Measurements from ENCODE around the gene DIP2C. TPM values are rescaled to one million over a fixed set of nuclear protein-coding genes. Genes with fewer than 3 reads are reported as not detected.
"Not testable (repeated sequence)": the region's sequence is repeated elsewhere in the genome, so short reads cannot be mapped to it uniquely, and the experiment has no call there.

The DIP2C gene
- polyA plus RNA-seq, 1 donor from 2014 or later: 1.4 TPM

DNA sequence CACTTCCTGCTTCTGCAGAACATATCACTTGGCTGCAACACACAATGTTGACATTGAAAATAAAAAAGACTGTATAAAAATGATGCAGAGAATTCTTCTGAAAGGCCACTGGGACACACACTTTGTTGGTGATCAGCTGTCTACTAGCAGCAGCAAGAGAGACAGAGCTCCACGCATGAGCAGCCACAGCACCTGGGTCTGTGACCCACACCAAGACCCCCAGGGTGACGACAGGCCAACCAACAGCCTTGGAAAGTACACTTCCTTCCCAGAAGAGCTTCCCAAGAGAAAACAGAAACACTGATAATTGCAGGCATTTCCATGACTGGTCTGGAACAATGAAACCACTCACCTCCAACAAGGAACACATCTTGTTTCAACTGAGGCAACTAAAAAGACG is 239.0 kb downstream of the DIP2C start:
- peaks cover 3% of the 10 kb centered on the region for H3K27me3 Mint-ChIP-seq
- peak overlapping the region in 2 of 3 donors; percentile 24 to 40 for H3K27ac Mint-ChIP-seq
- no peaks in the 10 kb centered on the region for H3K36me3 Mint-ChIP-seq
- H3K4me1 Mint-ChIP-seq: peaks cover 8 to 19% (median 17%) of the 10 kb centered on the region in 3 donors
- no peaks in the 10 kb centered on the region for H3K9me3 Mint-ChIP-seq
- H3K4me3 Mint-ChIP-seq: peak overlapping the region in 2 of 4 donors; percentile 29 to 59

DNA sequence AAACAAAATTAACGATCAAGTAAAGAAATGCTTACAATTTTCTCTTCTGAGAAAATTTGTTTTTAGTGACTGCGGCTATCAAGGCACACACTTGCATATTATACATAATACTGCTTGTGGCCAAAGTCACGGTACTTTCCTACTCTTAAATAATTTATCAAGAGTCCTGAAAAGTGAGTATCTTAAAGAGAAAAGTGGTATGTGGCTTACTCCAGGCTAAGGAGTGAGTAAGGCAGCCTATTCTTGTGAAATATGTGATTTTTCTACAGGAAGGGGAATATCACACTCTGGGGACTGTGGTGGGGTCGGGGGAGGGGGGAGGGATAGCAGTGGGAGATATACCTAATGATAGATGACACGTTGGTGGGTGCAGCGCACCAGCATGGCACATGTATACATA is 240.1 kb downstream of the DIP2C start:
- peaks cover 8 to 19% (median 17%) of the 10 kb centered on the region in 3 donors for H3K4me1 Mint-ChIP-seq
- not testable (repeated sequence) for H3K9me3 Mint-ChIP-seq, H3K4me3 Mint-ChIP-seq, H3K27me3 Mint-ChIP-seq, H3K36me3 Mint-ChIP-seq
- H3K27ac Mint-ChIP-seq: peak overlapping the region in 1 of 3 donors; percentile 53

DNA sequence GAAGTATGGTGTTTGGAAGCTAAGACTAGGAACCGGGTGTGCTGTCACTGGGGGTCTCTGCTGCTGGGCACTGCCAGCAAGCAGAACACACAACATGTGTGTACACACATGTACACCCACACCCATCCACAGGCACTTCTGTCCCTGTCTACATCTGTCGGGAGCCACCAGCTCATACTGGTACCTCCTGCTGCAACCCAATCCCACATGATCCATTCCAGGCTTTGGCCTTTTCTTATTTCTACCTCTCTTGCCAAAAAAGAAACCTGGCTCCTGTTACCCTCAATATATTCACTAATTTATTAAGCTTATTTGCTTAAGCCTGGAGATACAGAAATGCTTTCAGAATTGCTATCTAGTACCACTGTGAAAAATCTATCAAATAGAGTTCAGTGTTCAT is 246.0 kb downstream of the DIP2C start:
- no peaks in the 10 kb centered on the region for H3K4me1 Mint-ChIP-seq
- H3K36me3 Mint-ChIP-seq: no peaks in the 10 kb centered on the region
- peaks cover 4% of the 10 kb centered on the region for H3K27me3 Mint-ChIP-seq

DNA sequence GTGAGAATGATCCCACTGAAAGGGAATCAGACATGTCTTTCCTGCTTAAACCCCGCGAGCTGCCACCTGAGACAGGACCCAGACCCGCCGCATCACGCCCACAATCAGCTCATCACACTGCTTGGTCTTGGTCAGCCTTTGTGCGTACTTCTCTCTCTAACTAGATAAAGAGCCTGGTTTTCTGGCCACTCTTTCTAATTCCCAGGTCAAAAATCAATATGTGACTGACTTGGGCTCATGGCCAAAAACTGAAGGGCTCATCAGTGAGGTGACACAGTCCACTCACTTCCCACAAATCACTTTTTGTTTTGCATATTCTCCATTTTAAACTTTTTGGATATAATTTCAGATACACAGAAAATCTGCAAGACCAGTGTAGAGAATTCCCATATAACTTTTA is 247.3 kb downstream of the DIP2C start:
- Mint-ChIP-seq H3K27ac (peak overlapping the region in 1 of 3 donors; percentile 20), H3K27me3 (peaks cover 5% of the 10 kb centered on the region), H3K9me3 (peaks cover 0 to 2% (median 0%) of the 10 kb centered on the region in 3 donors), H3K36me3 (no peaks in the 10 kb centered on the region), H3K4me1 (no peaks in the 10 kb centered on the region), H3K4me3 (no peak overlapping the region)

More for the DNA sequence above, 246.0 kb downstream of the DIP2C start:
- Mint-ChIP-seq H3K4me3 (no peak overlapping the region), H3K9me3 (no peaks in the 10 kb centered on the region), H3K27ac (no peak overlapping the region)

DNA sequence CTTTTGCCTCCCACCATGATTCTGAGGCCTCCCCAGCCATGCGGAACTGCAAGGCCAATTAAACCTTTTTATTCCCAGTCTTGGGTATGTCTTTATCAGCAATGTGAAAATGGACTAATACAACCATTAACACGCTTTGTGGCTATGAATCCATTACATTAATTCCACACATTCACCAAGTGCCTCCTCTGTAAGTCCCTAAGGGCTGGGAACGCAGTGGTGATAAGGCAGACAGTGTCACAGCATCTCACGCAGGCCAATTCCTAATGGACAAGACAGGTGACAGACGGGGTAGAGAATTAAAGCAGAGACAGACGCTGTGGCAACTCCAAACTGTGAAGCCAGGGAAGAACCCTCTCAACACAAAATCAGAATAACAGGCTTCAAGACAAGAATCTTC is 247.8 kb downstream of the DIP2C start:
- Mint-ChIP-seq H3K27ac (no peak overlapping the region), H3K27me3 (peaks cover 5% of the 10 kb centered on the region), H3K9me3 (peaks cover 0 to 2% (median 0%) of the 10 kb centered on the region in 3 donors), H3K4me3 (no peak overlapping the region), H3K4me1 (no peaks in the 10 kb centered on the region), H3K36me3 (no peaks in the 10 kb centered on the region)

DNA sequence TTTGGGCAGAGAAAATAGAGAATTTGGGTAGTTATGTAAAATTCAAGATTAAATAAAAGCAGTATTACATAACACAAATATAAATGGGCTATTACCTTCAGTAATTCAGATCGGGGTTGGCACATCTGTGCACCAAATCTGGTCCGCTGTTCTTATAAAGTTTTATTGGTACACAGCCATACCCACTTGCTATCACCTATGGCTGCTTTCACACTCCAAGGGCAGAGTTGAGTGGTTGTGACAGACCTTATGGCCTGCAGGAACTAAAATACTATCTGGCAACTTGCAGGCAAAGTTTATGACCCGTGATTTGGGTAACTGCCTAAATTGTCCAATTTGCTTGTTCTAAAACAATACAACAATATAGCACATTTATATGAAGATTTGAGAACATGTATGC is 249.3 kb downstream of the DIP2C start:
- no peak overlapping the region for H3K4me3 Mint-ChIP-seq
- no peaks in the 10 kb centered on the region for H3K36me3 Mint-ChIP-seq
- peaks cover 6% of the 10 kb centered on the region for H3K27me3 Mint-ChIP-seq
- no peaks in the 10 kb centered on the region for H3K4me1 Mint-ChIP-seq
- H3K9me3 Mint-ChIP-seq: peaks cover 0 to 2% (median 0%) of the 10 kb centered on the region in 3 donors
- no peak overlapping the region for H3K27ac Mint-ChIP-seq

DNA sequence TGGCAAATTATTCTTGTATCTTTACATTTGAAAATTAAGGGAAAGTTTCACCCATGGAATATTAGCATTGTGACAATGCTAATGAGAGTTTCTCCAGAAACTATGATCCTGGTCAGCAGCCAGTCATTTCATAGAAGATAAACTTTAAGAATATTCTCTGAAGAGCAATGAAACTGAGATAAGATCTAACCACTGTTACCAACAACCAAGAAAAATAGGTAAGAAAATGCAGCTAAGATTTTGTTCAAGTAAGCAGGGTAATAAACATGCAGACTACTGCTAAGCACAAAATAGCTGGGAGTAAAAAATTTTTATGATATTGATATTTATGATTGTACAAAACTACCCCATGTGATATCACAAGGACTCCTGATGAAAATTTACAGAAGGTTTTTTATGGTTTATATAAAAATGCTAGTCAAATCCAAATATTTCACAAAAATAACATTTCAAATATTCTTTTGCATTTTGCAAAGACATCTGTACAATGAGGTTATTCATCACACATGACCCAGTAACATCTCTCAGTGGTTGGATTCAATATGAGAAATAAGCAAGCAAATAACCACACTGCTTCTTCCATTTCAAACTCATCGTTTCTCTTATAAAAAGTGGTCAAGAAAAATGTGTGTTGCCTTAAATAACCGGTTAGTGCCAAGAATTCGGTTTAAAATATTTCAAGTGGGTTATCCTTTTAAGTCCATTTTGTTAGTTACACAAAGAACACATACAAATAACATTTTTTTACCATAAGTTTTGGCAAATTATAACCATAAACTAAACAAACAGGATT is 251.6 kb downstream of the DIP2C start:
- Mint-ChIP-seq H3K27ac (no peak overlapping the region), H3K4me1 (peaks cover 0 to 1% (median 0%) of the 10 kb centered on the region in 3 donors), H3K9me3 (peaks cover 0 to 2% (median 0%) of the 10 kb centered on the region in 3 donors), H3K4me3 (no peak overlapping the region), H3K36me3 (no peaks in the 10 kb centered on the region), H3K27me3 (peaks cover 6% of the 10 kb centered on the region)

DNA sequence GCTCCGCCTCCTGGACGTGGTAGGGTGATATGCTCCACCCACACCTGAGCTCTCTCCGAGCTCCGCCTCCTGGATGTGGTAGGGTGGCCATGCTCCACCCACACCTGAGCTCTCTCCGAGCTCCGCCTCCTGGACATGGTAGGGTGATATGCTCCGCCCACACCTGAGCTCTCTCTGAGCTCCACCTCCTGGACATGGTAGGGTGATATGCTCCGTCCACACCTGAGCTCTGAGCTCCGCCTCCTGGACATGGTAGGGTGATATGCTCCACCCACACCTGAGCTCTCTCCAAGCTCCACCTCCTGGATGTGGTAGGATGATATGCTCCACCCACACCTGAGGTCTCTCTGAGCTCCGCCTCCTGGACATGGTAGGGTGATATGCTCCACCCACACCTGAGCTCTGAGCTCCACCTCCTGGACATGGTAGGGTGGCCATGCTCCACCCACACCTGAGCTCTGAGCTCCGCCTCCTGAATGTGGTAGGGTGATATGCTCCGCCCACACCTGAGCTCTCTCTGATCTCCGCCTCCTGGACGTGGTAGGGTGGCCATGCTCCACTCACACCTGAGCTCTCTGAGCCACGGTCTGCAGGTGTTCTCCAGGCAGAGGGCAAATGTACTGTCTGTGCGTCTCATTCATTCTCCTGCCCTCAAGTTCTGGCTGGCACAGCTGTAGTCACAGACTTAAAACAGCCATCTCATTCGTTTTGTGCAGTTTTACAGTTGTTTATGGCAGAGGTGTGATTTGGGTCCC is 252.4 kb downstream of the DIP2C start:
- H3K4me3 Mint-ChIP-seq: no peak overlapping the region
- peaks cover 3% of the 10 kb centered on the region for H3K27me3 Mint-ChIP-seq
- H3K4me1 Mint-ChIP-seq: peaks cover 0 to 1% (median 0%) of the 10 kb centered on the region in 3 donors
- H3K27ac Mint-ChIP-seq: no peak overlapping the region
- peaks cover 0 to 2% (median 2%) of the 10 kb centered on the region in 3 donors for H3K9me3 Mint-ChIP-seq
- peaks cover 1% of the 10 kb centered on the region for H3K36me3 Mint-ChIP-seq

DNA sequence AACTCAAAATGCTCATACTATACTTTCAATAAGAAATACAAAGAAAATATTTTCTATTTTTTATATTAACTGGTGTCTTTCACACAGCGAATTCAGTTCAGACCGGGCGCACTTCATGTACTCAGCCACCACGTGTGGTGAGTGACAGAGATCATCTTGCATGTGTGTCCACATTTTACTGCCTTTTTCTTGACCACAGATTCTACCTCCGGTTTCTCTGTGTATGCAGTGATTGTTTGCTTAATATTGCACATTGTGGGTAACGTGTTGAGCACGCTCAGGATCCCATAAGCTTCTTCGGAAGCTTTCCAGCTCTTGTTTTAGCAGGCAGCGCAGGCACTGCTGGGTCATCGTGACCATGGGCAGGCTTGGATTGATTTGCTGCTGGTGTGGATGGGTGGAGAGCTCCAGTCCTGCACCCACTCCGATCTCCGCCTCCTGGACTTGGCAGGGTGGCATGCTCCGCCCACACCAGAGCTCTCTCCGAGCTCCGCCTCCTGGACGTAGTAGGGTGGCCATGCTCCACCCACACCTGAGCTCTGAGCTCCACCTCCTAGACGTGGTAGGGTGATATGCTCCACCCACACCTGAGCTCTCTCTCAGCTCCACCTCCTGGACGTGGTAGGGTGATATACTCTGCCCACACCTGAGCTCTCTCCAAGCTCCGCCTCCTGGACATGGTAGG is 253.3 kb downstream of the DIP2C start:
- Mint-ChIP-seq H3K36me3 (peaks cover 1% of the 10 kb centered on the region), H3K9me3 (peaks cover 2 to 7% (median 2%) of the 10 kb centered on the region in 3 donors), H3K4me1 (peaks cover 0 to 1% (median 0%) of the 10 kb centered on the region in 3 donors), H3K4me3 (no peak overlapping the region), H3K27me3 (peaks cover 3% of the 10 kb centered on the region), H3K27ac (no peak overlapping the region)

DNA sequence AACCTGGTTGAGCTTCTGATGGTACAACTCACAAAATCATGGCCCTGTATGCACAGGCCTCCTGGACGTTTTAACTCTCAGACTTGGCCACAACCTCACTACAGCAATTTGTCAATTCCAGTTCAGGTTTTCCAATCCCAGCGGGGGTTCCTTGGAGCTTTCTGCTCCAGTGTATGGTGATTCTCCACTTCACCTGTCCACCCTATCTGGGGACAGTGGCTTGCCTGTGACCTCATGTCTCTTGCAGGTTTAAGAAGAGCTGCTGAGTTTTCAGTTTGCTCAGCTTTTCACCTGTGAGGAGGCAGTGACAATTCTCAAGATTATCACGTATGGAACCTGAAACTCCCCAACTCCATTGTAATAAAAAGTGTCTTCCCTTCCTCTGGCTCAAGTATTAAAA is 254.1 kb downstream of the DIP2C start:
- peaks cover 1% of the 10 kb centered on the region for H3K36me3 Mint-ChIP-seq
- H3K27me3 Mint-ChIP-seq: peaks cover 3% of the 10 kb centered on the region
- peaks cover 0 to 1% (median 0%) of the 10 kb centered on the region in 3 donors for H3K4me1 Mint-ChIP-seq
- no peak overlapping the region for H3K27ac Mint-ChIP-seq
- no peak overlapping the region for H3K4me3 Mint-ChIP-seq
- H3K9me3 Mint-ChIP-seq: peaks cover 2 to 7% (median 2%) of the 10 kb centered on the region in 3 donors

DNA sequence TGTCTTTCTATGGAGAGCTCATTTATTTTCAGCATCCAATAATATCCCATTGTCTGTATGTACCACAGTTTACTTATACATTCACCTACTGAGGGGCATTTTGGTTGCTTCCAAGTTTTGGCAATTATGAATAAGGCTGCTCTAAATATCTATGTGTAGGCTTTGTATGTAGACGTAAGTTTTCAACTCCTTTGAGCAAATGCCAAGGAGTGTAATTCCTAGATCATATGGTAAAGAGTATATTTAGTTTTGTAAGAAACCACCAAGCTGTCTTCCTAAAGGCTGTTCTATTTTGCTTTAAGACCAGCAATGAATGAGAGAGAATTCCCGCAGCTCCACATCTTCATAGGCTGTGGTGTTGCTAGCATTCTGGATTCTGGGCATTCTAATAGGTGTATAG is 259.8 kb downstream of the DIP2C start:
- H3K9me3 Mint-ChIP-seq: peaks cover 0 to 7% (median 2%) of the 10 kb centered on the region in 3 donors
- peaks cover 1% of the 10 kb centered on the region for H3K36me3 Mint-ChIP-seq
- H3K27ac Mint-ChIP-seq: no peak overlapping the region
- H3K27me3 Mint-ChIP-seq: peaks cover 2% of the 10 kb centered on the region
- no peaks in the 10 kb centered on the region for H3K4me1 Mint-ChIP-seq
- no peak overlapping the region for H3K4me3 Mint-ChIP-seq

DNA sequence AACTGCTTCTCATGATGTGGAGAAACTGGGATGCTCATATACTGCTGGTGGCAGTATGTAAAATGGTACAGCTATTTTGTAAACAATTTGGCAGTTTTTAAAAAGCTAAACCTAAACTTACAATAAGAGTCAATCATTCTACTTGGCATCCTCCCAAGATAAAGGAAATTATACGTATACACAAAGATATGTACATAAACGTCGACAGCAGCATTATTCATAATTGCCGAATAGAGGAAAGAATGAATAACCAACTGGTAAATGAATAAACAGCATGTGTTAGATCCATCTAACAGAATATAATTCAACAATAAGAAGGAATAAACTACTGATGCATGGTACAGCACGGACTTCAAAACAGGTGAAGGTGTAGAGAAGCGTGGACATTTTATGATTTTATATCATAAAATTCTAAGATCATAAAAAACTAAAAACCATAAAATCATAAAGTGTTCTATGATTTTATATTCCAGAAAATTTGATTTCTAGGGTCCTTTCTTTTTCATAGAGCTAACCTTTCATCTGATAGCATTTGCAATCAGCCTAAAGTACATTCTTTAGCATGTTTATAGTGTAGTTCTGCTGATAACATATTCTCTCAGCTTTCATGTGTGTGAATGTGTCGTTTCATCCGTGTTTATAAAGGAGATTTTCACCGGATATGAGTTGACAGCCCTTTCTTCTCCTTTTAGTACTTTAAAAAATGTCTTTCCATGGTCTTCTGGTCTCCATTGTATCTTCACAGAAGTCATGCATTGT is 261.5 kb downstream of the DIP2C start:
- Mint-ChIP-seq H3K9me3 (peaks cover 0 to 7% (median 2%) of the 10 kb centered on the region in 3 donors), H3K27me3 (peaks cover 2% of the 10 kb centered on the region), H3K4me1 (no peaks in the 10 kb centered on the region), H3K4me3 (no peak overlapping the region), H3K36me3 (peaks cover 1% of the 10 kb centered on the region), H3K27ac (no peak overlapping the region)

DNA sequence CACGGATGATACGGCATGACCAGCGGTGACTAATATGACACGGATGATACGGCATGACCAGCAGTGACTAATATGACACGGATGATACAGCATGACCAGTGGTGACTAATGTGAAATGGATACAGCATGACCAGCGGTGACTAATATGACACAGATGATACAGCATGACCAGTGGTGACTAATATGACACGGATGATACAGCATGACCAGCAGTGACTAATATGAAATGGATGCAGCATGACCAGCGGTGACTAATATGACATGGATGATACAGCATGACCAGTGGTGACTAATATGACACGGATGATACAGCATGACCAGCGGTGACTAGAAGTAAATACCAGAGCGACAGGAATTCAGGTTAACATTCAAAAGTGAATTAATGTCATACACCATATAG is 264.1 kb downstream of the DIP2C start:
- not testable (repeated sequence) for H3K27me3 Mint-ChIP-seq, H3K27ac Mint-ChIP-seq, H3K4me3 Mint-ChIP-seq, H3K9me3 Mint-ChIP-seq, H3K4me1 Mint-ChIP-seq, H3K36me3 Mint-ChIP-seq

DNA sequence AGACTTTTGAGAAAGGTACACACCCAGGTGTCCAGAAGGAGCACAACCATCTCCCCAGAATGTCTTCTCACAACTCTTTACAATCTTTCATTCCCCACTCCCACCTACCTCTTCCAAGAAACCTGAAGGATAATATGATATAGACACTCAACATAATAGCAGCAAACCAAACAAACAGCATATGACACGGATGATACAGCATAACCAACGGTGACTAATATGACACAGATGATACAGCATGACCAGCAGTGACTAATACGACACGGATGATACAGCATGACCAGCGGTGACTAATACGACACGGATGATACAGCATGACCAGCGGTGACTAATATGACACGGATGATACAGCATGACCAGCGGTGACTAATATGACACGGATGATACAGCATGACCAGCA is 264.7 kb downstream of the DIP2C start:
- not testable (repeated sequence) for H3K4me3 Mint-ChIP-seq, H3K27me3 Mint-ChIP-seq, H3K36me3 Mint-ChIP-seq, H3K4me1 Mint-ChIP-seq, H3K9me3 Mint-ChIP-seq
- H3K27ac Mint-ChIP-seq: peak overlapping the region in 1 of 3 donors; percentile 25

Measured in IgD-negative memory B cell (primary cell).